Astrocyte (in vitro differentiated cells and primary cell): Measurements from ENCODE around the gene CCDC89. TPM values are rescaled to one million over a fixed set of nuclear protein-coding genes. Genes with fewer than 3 reads are reported as not detected.
"Not testable (repeated sequence)": the region's sequence is repeated elsewhere in the genome, so short reads cannot be mapped to it uniquely, and the experiment has no call there.

ENCODE experiments used
- DNase-seq: peaks from one replicate; pipeline ENCODE4 v3.0.0-alpha.2; 2010; ENCODE audit warnings: low read depth
- FAIRE-seq: peaks from 2 replicates; lab custom pipeline; 2011; peaks lifted over from hg19 to GRCh38; lab: Jason Lieb, UNC
- H2AFZ ChIP-seq: 2 replicates; pipeline ENCODE4 v1.6.0; 2012; ENCODE audit warnings: low read depth, low read length, inconsistent platforms
- H3K27ac ChIP-seq: 2 replicates; pipeline ENCODE4 v1.5.1; 2011; ENCODE audit warnings: low read depth, low read length, inconsistent platforms
- H3K27me3 ChIP-seq: 2 replicates; pipeline ENCODE4 v1.6.0; 2011; ENCODE audit warnings: low read length, inconsistent platforms; ENCODE audit not compliant: insufficient read depth
- H3K36me3 ChIP-seq: 2 replicates; pipeline ENCODE4 v1.5.1; 2011; ENCODE audit warnings: low read length, inconsistent platforms; ENCODE audit not compliant: insufficient read depth
- H3K4me1 ChIP-seq: 2 replicates; pipeline ENCODE4 v1.5.1; 2011; ENCODE audit warnings: low read length, inconsistent platforms; ENCODE audit not compliant: insufficient read depth
- H3K4me2 ChIP-seq: 2 replicates; pipeline ENCODE4 v1.6.0; 2012; ENCODE audit warnings: low read length, inconsistent platforms
- H3K4me3 ChIP-seq: 2 replicates; pipeline ENCODE4 v1.5.1; 2011; ENCODE audit warnings: low read depth, mild to moderate bottlenecking, low read length, inconsistent platforms; ENCODE audit not compliant: insufficient read depth
- H3K79me2 ChIP-seq: 2 replicates; pipeline ENCODE4 v1.6.0; 2012; ENCODE audit warnings: mild to moderate bottlenecking, low read length, inconsistent platforms; ENCODE audit not compliant: insufficient read depth
- H3K9ac ChIP-seq: 2 replicates; pipeline ENCODE4 v1.6.0; 2012; ENCODE audit warnings: mild to moderate bottlenecking, low read length, inconsistent platforms
- H3K9me3 ChIP-seq: 2 replicates; pipeline ENCODE4 v1.5.1; 2012; ENCODE audit warnings: low read depth, mild to moderate bottlenecking, low read length, inconsistent platforms; ENCODE audit not compliant: insufficient read depth
- H4K20me1 ChIP-seq: 2 replicates; pipeline ENCODE4 v1.6.0; 2012; ENCODE audit warnings: low read length, inconsistent platforms; ENCODE audit not compliant: insufficient read depth
- H3K27ac Mint-ChIP-seq: one replicate; pipeline ENCODE4 v1.8.0; 2021; ENCODE audit warnings: mild to moderate bottlenecking, mixed read lengths; ENCODE audit not compliant: unreplicated experiment
- H3K27me3 Mint-ChIP-seq: one replicate; pipeline ENCODE4 v1.8.0; 2021; ENCODE audit warnings: low read depth, mixed read lengths; ENCODE audit not compliant: unreplicated experiment
- H3K36me3 Mint-ChIP-seq: one replicate; pipeline ENCODE4 v1.8.0; 2021; ENCODE audit warnings: low read depth, mixed read lengths; ENCODE audit not compliant: unreplicated experiment
- H3K4me1 Mint-ChIP-seq: one replicate; pipeline ENCODE4 v1.8.0; 2021; ENCODE audit warnings: low read depth, mixed read lengths; ENCODE audit not compliant: unreplicated experiment
- H3K4me3 Mint-ChIP-seq: one replicate; pipeline ENCODE4 v1.8.0; 2021; ENCODE audit warnings: mild to moderate bottlenecking, moderate library complexity, mixed read lengths; ENCODE audit not compliant: unreplicated experiment
- H3K9me3 Mint-ChIP-seq: one replicate; pipeline ENCODE4 v1.8.0; 2021; ENCODE audit warnings: mild to moderate bottlenecking, mixed read lengths; ENCODE audit not compliant: unreplicated experiment
- EZH2 ChIP-seq: IDR thresholded peaks from 2 replicates; pipeline ENCODE4 v1.6.1; 2012; ENCODE audit warnings: mild to moderate bottlenecking, low read length, inconsistent platforms; ENCODE audit not compliant: insufficient read depth
- total RNA-seq: library from RNA; stranded (reverse); gene quantifications from 2 replicates; pipeline ENCODE4 v1.2.1, GENCODE V29; 2021
- TF ChIP-seq, protein P1 (sequence below): IDR thresholded peaks from 2 replicates; pipeline ENCODE4 v1.5.1; 2011; ENCODE audit warnings: low read depth, mild to moderate bottlenecking, inconsistent platforms, low read length, moderate library complexity; ENCODE audit not compliant: insufficient read depth

CCDC89 gene
- total RNA-seq, 1 donor from 2014 or later: 0.30 TPM

DNA sequence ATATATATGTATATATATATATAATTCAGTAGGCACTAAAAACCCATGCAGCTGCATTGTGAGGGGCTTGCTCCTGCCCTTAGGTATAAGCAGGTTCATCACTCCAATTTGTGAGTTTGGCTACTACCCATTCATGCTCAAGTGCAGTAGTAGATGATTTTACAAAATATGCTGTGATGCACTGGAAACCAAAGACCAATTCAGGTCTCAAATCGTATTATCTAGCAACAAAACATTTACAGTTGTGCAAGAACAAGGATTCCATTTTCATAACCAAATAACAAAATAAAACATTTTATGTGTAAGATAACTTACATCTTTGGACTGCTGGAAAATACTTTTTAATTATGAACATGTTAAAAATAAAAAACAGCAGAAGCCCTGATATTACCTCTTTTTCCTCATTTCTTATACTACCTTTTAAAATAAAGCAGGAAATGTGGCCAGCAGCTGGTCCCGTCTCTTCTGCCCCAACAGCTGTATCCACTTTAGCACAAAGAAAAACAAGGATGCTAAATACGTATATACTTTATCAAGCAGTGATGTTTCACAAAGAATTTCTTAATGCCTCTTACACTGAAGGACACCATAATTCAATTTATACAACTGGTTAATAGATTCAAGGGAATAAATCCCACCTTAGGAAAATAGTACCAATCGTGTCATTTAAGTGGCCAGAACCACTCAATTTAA lies 23.9 kb downstream of the CCDC89 start:
- no peaks in the 10 kb centered on the region for H3K9me3 ChIP-seq
- Mint-ChIP-seq H3K4me1 (peaks cover 25% of the 10 kb centered on the region), H3K27ac (no peak overlapping the region), H3K36me3 (peaks cover 8% of the 10 kb centered on the region), H3K27me3 (no peaks in the 10 kb centered on the region), H3K4me3 (peak overlapping the region; percentile 99), H3K9me3 (no peaks in the 10 kb centered on the region)
- H3K36me3 ChIP-seq: peaks cover 22% of the 10 kb centered on the region
- H3K79me2 ChIP-seq: peaks cover 78% of the 10 kb centered on the region
- H4K20me1 ChIP-seq: peaks cover 62% of the 10 kb centered on the region
- no peaks in the 10 kb centered on the region for H3K27me3 ChIP-seq
- H3K4me2 ChIP-seq: peak overlapping the region; percentile 98
- no peak for TF ChIP-seq EZH2
- TF ChIP-seq, protein P1, sequence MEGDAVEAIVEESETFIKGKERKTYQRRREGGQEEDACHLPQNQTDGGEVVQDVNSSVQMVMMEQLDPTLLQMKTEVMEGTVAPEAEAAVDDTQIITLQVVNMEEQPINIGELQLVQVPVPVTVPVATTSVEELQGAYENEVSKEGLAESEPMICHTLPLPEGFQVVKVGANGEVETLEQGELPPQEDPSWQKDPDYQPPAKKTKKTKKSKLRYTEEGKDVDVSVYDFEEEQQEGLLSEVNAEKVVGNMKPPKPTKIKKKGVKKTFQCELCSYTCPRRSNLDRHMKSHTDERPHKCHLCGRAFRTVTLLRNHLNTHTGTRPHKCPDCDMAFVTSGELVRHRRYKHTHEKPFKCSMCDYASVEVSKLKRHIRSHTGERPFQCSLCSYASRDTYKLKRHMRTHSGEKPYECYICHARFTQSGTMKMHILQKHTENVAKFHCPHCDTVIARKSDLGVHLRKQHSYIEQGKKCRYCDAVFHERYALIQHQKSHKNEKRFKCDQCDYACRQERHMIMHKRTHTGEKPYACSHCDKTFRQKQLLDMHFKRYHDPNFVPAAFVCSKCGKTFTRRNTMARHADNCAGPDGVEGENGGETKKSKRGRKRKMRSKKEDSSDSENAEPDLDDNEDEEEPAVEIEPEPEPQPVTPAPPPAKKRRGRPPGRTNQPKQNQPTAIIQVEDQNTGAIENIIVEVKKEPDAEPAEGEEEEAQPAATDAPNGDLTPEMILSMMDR: no peak
- H3K9ac ChIP-seq: peak overlapping the region; percentile 97
- no peak for DNase-seq
- H3K27ac ChIP-seq: no peak overlapping the region
- FAIRE-seq: no peak
- peak overlapping the region; percentile 95 for H3K4me3 ChIP-seq
- peaks cover 20% of the 10 kb centered on the region for H3K4me1 ChIP-seq
- no peak overlapping the region for H2AFZ ChIP-seq

DNA sequence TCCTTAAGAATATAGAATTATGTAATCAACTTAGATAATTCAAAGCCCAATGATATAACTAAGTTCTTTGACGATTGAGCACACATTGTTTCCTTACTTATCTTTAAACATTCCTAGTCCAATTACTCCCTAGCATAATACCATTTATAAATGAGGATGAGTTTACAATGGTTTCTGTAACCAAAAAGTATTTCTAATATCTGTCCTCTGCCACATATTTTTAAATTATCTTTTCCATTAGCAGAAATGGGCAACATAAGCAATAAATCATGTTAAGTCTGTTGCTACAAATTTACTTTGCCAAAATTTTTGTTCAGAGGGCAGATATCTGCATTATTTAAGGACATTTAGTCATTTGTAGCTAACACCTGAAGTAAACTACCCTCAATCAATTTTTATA lies 27.8 kb downstream of the CCDC89 start:
- peaks cover 48% of the 10 kb centered on the region for H3K36me3 ChIP-seq
- no peaks in the 10 kb centered on the region for H3K27me3 ChIP-seq
- peaks cover 25% of the 10 kb centered on the region for H3K4me1 Mint-ChIP-seq
- no peak overlapping the region for H2AFZ ChIP-seq
- H3K27me3 Mint-ChIP-seq: no peaks in the 10 kb centered on the region
- no peak overlapping the region for H3K4me3 Mint-ChIP-seq
- H3K9me3 ChIP-seq: no peaks in the 10 kb centered on the region
- no peak overlapping the region for H3K9ac ChIP-seq
- H3K4me2 ChIP-seq: no peak overlapping the region
- H3K36me3 Mint-ChIP-seq: peaks cover 10% of the 10 kb centered on the region
- TF ChIP-seq, protein P1: no peak
- no peak for TF ChIP-seq EZH2
- H3K27ac Mint-ChIP-seq: no peak overlapping the region
- H4K20me1 ChIP-seq: peaks cover 60% of the 10 kb centered on the region
- H3K4me3 ChIP-seq: no peak overlapping the region
- no peak overlapping the region for H3K27ac ChIP-seq
- H3K79me2 ChIP-seq: peaks cover 73% of the 10 kb centered on the region
- DNase-seq (no peak), FAIRE-seq (no peak)
- no peaks in the 10 kb centered on the region for H3K9me3 Mint-ChIP-seq
- H3K4me1 ChIP-seq: peaks cover 13% of the 10 kb centered on the region

DNA sequence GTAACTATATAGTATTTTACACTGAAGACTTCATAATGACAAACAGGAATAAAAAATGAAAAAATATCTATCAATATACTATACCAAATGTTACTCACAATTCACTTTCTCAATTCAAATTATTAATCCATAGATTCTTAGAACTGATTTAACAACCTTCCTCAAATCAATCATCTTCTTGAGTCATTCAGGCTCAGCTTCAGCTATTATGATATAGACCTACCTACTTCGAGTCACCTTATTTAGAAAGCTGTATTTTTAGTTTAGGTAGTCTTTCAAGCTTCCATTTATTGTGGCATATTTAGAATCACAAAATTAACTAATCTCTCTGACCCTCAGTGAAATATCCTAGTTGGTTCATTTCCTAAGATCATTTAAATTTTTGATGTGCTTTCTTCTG lies 29.2 kb downstream of the CCDC89 start:
- no peaks in the 10 kb centered on the region for H3K27me3 ChIP-seq
- peaks cover 48% of the 10 kb centered on the region for H3K36me3 ChIP-seq
- H3K27me3 Mint-ChIP-seq: no peaks in the 10 kb centered on the region
- H3K9me3 ChIP-seq: no peaks in the 10 kb centered on the region
- peaks cover 46% of the 10 kb centered on the region for H4K20me1 ChIP-seq
- no peaks in the 10 kb centered on the region for H3K9me3 Mint-ChIP-seq
- no peak overlapping the region for H2AFZ ChIP-seq
- TF ChIP-seq, protein P1: no peak
- TF ChIP-seq EZH2: no peak
- H3K4me3 Mint-ChIP-seq: peak overlapping the region; percentile 12
- FAIRE-seq (no peak), DNase-seq (no peak)
- no peak overlapping the region for H3K4me2 ChIP-seq
- H3K4me1 Mint-ChIP-seq: peaks cover 26% of the 10 kb centered on the region
- peaks cover 9% of the 10 kb centered on the region for H3K36me3 Mint-ChIP-seq
- H3K4me3 ChIP-seq: no peak overlapping the region
- no peak overlapping the region for H3K9ac ChIP-seq
- no peak overlapping the region for H3K27ac ChIP-seq
- no peak overlapping the region for H3K27ac Mint-ChIP-seq
- peaks cover 59% of the 10 kb centered on the region for H3K79me2 ChIP-seq
- peaks cover 13% of the 10 kb centered on the region for H3K4me1 ChIP-seq

DNA sequence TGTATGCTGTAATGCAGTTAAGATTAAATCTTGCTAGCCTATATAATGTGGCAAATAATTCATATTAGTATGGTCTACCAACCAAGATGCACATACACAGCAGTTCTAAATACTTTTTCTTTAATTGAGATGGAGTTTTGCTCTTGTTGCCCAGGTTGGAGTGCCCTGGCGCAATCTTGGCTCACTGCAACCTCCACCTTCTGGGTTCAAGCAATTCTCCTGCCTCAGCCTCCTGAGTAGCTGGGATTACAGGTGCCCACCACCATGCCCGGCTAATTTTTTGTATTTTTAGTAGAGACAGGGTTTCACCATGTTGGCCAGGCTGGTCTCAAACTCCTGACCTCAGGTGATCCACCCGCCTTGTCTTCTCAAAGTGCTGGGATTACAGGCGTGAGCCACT lies 31.7 kb downstream of the CCDC89 start:
- not testable (repeated sequence) for H3K27ac Mint-ChIP-seq, H3K9me3 Mint-ChIP-seq, H3K9ac ChIP-seq, H3K4me1 Mint-ChIP-seq, FAIRE-seq, H2AFZ ChIP-seq, H3K4me3 Mint-ChIP-seq, H3K4me1 ChIP-seq, H3K9me3 ChIP-seq, H3K4me3 ChIP-seq, H3K36me3 Mint-ChIP-seq, H3K27ac ChIP-seq, H3K27me3 ChIP-seq, DNase-seq, H3K4me2 ChIP-seq, H3K27me3 Mint-ChIP-seq
- Histone ChIP-seq H3K36me3 (peaks cover 44% of the 10 kb centered on the region), H3K79me2 (peaks cover 44% of the 10 kb centered on the region), H4K20me1 (peaks cover 24% of the 10 kb centered on the region)
